ENCODE results near the gene SERPINB1.
"Not testable (repeated sequence)": the region's sequence is repeated elsewhere in the genome, so short reads cannot be mapped to it uniquely, and the experiment has no call there.

SERPINB1 gene

GRCh38 chr6:2812695-2813094 is 29.0 kb downstream of the SERPINB1 start:
- no peak for DNase-seq (ENCODE audit: low spot score)

DNA sequence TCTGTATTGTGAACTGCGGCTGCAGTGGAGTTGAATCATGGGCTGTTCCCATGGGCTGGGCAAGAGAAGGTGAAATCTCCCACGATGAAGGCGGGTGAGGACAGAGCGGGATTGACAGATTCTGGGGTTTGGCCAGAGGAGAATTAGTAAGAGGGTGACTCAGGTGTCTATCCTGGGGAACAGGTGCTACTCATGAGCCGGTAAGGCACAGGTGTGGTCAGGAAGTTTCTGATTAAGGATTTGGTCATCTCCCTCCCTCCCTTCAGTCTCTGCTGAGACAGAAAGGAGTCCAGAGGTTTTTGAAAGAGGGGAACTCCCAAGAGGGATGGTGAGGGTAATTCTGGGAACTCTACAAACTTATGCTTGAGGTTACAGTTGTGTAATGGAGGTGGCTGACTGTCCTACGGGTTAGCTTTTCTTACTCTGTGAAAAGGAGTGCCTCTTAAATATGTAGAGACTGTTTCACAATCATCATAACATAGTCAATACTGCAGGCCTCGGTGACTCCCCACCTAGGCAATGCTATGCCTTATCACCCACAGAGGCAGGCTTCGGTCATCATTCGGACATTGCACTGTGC is 31.5 kb downstream of the SERPINB1 start:
- no peak for DNase-seq (ENCODE audit: low spot score)

- no peak for DNase-seq (ENCODE audit: low spot score)
Measured at GRCh38 chr6:2809015-2809414, 32.6 kb downstream of the SERPINB1 start.

GRCh38 chr6:2807342-2808090 is 34.1 kb downstream of the SERPINB1 start:
- peak; percentile 40 for DNase-seq (ENCODE audit: low spot score)

- no peak for DNase-seq (ENCODE audit: low spot score)
Measured at GRCh38 chr6:2806644-2807043, 35.0 kb downstream of the SERPINB1 start.

DNA sequence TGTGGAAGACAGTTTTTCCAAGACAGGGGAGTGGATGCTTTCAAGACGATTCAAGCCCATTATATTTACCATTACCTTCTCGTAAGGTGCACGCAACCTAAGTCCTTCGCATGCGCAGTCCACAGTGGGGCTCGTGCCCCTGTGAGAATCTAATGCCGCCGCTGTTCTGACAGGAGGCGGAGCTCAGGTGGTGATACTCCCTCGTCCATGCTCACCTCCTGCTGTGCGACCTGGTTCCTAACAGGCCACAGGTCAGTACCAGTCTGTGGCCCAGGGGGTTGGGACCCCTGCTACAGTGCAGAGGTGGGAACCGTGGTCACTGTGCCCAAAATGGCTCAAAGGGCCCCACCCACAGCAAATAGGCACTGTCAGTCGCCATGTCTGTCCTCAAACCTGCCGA is 36.6 kb downstream of the SERPINB1 start:
- no peak for DNase-seq (ENCODE audit: low spot score)

GRCh38 chr6:2804516-2804915 is 37.1 kb downstream of the SERPINB1 start:
- no peak for DNase-seq (ENCODE audit: low spot score)

DNA sequence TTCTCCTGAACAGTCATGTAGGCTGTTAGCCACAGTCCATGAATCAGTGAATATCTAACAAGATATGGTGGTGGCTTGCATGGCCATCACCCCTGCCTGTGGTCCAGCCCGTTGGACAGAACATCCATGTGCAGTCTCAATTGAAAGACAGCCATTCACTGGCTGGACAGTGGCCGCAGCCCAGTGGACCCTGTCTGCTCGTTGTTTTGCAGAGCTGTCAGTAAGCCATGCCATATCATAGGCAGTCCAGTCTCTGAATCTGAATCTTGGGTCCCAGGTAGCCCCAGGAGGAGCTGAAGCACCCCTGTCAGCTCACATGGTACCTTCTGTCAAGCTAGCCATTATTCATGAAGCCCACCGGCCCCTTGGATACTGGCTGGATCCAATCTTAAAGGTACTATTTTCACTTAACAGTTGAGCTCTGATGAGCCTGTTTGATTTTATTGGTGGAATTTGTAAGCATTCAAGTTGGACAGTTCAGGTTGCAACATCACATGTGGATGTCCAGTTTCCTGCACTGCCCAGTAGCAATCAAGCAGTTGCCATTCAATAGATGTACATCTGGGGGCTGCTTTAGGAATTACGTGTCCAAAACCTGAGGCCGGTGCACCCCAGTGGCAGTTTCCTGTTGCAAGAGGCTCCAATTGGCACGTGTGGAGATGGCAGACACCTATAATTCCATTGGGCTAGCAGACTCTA is 37.8 kb downstream of the SERPINB1 start:
- DNase-seq (ENCODE audit: low spot score): no peak

DNA sequence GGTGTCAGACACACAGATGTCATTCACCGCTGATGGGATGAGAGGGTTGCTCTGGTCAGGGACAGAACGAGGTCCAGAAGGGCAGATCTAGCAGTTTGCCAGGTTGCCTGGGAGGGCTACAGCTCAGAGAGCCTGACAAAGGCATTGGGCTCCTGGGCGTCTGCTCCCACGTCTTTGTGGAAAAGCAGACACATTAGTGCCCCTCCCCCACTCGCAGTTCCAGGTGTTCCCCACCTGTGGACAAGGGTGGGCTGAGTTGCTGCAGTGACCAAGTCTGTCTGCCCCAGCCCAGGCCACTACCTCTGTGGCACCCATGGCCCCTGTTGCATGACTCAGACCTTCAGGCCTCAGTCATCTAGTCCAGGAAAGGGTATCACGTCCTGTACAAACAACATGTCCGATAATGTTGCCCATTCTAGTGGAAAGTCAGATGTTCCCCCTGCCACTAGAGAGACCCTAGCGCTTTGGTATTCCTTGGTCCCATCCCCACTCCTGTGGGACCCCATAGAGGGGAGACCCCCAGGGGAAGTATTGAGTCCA is 39.1 kb downstream of the SERPINB1 start:
- DNase-seq (ENCODE audit: low spot score): no peak

DNA sequence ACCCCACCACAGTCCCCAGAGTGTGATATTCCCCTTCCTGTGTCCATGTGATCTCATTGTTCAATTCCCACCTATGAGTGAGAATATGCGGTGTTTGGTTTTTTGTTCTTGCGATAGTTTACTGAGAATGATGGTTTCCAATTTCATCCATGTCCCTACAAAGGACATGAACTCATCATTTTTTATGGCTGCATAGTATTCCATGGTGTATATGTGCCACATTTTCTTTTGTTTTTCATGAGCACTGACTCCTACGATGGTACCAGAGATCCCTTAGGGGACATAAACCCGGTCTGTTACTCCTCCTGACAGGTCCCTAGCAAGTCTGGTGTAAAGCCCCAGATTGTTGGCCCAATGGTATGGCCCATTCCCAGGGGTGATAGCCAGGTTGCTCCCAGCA is 40.0 kb downstream of the SERPINB1 start:
- not testable (repeated sequence) for DNase-seq (ENCODE audit: low spot score)

GRCh38 chr6:2800552-2801316 is 40.9 kb downstream of the SERPINB1 start:
- no peak for DNase-seq (ENCODE audit: low spot score)

DNA sequence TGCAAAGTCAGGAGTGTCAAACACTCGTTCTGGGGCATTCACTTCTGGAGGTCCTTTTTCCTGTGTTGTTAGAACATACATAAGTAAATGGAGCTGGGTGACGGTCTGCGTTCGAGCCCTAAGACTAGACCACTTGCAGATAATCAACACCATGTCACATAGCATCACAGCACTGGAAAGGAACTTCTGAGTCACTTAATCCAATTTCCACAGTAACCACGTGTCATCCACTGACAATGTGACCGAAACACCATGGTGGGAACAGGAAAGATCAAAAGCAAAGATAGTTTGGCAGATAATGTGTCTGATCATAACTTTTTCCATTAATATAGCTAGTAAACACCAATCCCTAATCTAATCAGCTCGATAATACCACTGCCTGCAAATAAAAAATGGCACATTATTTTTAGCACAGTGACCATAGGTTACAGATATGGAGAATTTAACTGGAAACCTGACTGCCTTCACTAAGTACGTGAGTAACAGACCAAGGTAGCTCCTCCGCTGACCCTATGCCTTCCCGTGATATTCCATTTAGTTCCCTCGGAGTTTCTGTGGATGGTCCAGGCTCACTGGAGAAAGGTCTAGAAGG is 41.6 kb downstream of the SERPINB1 start:
- no peak for DNase-seq (ENCODE audit: low spot score)

- no peak for DNase-seq (ENCODE audit: low spot score)
Measured at GRCh38 chr6:2798586-2799134, 43.0 kb downstream of the SERPINB1 start.

GRCh38 chr6:2797564-2798031 is 44.1 kb downstream of the SERPINB1 start:
- DNase-seq (ENCODE audit: low spot score): no peak

- DNase-seq (ENCODE audit: low spot score): no peak
Measured at GRCh38 chr6:2796861-2797260, 44.8 kb downstream of the SERPINB1 start.

DNA sequence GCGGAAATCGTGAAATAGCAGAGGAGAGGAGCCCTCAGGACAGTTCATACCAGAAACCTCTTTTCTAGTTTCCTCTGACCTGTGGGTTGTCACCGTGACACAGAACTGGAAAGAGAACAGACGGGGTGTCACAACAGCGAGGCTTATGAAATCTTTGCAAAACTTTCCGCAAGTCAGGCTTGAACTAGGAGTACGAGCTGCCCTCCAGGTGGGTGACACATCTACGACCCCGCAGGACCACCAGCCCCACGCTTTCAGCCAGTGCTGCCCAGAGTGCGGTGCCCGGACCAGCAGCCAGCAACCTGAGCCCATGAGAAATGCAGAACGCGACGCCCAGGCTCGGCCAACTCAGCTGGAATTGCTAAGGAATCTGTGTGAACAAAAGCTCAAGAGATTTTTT is 45.7 kb downstream of the SERPINB1 start:
- DNase-seq (ENCODE audit: low spot score): no peak

DNA sequence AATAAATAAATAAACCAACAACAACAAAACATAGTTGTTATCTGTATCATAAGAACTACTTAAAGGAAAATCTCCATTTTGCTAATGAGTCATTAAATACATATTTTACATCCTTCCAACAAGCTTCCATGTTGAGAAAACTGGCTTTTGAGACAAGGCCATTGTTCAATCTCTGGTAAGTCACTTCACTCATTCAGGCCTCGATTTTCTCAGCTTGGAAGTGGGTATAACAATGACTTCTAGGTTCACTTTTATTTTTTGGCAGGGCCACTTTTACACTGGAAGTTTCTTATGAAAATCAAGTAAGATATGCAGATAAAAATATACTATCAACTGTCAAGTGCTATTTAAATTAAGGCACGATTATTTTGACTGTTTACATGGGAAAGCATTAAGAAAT is 46.5 kb downstream of the SERPINB1 start:
- no peak for DNase-seq (ENCODE audit: low spot score)

DNA sequence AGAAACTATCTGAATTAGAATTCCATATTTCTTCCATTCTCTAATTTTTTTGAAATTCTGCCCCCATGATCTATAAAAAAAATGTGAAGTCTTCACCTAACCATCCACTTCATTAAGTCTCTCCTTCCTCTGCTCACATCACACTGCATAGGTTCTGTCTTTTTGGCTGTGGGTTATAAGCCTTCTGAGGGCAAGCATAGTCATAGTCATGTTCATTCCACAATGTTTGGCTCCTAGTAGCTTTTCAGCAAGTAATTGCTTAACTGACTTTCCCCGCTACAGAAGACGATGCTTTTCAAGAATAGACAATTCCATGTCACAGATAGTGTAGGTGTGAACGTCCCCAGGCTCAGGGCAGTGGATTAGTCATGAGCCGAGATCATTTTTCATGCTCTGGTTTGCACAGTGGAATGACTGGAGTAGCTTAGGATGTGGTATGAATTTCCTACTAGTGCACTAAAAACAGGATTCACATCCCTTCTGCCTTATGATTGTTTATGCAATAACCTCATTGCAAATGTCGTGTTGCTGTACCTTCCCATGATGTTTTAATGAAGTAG is 47.4 kb downstream of the SERPINB1 start:
- DNase-seq (ENCODE audit: low spot score): peak; percentile 25

DNA sequence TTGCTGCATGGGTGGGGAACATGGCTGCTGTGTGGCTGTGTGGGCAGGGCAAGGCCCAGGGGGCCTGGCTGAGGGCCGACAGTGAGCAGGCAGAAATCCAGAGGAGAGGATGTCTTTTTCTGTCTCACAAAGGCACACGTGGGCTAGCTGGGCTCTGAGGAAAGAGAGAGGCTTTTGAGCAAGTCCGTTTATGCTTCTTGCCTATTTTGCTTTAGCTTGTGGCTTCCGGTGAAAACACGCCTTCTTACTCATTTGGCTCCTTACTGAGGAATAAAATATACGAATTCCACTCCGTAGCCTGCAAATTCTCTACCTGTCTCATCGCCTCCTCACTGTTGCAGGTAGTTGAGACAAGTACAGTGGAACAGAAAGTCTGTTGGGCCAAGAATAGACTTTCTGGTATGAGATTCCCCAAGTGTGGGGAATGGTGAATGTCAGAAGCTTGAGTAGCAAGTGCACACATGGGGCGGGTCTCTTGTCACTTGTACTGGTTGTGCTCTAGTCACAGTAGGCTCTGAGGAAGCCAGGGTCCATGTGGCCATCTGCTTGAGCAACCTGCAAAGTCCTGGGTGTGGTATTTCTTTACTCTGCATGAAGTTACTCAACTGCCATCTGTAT is 48.0 kb downstream of the SERPINB1 start:
- no peak for DNase-seq (ENCODE audit: low spot score)

GRCh38 chr6:2792330-2793110 is 49.1 kb downstream of the SERPINB1 start:
- DNase-seq (ENCODE audit: low spot score): no peak
